GM19452 (cell line): ENCODE measurements around the gene GFRA4.

ENCODE experiments used
- ATAC-seq: cut with Tn5 transposase; IDR thresholded peaks from one replicate; pipeline ENCODE4 v1.9.1; 2021; ENCODE audit not compliant: unreplicated experiment

Gene GFRA4

DNA sequence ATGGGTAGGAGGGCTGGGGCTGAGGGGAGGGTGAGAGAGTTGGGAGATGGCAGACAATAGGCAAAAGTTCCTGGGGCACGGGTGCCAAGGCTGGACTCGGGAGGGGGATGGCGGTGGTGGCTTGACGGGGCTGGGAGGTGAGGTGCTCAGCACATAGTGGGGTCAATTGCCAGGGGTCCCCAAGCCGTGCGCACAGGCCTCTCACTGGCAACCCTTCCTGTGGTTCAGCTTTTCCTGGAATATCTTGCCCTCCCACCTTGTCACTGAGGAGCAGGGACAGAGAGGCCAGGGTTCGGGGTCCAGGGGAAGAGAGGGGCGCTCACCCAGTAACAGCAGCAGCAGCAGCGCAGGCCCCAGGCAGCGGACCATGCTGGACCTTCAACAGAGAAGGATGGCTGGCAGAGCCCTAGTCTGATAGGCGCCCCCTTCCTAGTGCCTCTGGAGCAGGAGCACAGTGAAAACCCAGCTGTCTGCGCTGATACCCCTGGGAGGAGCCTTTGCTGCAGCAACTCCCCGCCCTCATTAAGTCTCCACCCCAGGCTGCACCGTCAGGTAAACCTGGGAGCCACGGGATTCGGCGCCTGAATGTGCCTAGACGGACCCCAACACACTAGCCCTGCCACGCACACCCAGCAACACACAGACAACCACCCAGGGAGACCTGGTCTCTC is at the start of gene GFRA4:
TSS of gene GFRA4 (minus strand) at position 369 of the 671 bp plus-strand sequence. CDS start at position 369, 0 bp downstream.
- no peak for ATAC-seq

DNA sequence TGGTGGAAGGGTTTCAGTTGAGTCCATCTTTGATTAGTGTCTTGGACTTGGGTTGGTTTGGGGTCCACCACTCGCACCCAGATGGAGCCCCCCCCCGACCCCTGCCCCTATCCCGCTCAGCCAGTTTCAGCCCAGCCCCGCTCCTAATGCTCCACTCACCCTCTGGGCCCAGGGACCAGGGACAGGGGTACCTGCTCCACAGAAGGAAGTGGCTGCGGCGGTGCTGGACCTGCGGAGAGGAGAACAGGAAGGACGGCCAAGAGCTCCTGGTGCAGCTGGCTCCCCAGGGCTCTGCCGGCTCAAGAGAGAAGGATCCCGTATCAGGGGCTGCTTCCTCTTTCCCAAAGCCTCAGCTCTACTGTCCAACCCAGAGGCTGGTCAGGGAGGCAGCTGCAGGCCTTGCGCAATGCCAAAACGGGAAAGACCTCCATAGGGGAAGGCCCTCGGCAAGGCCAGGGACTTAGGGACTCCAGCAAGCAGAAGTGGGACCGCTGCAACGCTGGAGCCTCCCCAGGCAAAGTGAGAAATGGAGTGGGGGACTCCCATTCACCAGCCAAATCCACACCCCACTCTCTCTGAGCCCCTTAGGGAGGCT is 49.2 kb upstream of the GFRA4 start, which contains the start of gene SIGLEC1:
TSS of gene SIGLEC1 (minus strand) at position 322 of the 595 bp plus-strand sequence. CDS start 5,472 bp downstream, outside the sequence.
- no peak for ATAC-seq

GRCh38 chr20:3711484-3711941 is 48.3 kb upstream of the GFRA4 start:
- ATAC-seq = no peak

DNA sequence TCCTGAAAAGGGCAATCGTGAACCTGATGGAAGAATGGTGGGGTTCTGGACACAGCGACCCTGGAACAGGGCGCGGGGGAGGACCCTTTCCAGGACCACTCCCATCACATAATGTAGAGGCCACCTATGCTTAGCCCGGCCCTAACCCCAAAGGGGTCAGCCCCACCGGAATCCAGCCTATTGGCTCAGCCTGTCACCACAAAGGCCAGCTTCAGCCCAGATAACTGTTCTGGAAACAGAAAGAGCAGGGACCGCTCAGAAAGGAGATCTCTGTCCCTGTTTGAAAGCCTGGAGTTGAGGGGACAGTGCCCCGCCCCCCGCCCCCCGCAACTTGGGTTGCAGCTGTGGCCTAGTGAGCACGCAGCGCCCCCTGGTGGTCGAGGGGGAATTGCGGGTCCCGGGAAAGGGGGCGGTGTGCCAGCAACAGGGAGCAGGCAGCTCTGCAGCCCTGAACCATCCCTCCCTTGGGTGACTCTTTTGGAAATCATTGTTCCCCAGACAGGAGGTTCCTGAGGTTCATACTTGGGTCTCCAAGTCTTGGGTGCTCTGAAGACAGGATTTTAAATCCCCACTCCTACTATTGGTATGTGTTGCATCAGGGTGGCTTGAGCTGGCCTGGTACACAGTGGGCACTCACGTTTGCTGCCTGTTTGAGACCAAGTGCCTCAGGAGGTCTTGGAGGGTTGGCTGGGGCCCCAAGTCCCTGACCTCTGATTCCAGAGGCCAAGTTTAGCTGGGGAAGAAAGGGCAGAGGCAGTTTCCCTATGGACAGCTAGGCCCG is 47.7 kb upstream of the GFRA4 start:
- ATAC-seq = no peak

DNA sequence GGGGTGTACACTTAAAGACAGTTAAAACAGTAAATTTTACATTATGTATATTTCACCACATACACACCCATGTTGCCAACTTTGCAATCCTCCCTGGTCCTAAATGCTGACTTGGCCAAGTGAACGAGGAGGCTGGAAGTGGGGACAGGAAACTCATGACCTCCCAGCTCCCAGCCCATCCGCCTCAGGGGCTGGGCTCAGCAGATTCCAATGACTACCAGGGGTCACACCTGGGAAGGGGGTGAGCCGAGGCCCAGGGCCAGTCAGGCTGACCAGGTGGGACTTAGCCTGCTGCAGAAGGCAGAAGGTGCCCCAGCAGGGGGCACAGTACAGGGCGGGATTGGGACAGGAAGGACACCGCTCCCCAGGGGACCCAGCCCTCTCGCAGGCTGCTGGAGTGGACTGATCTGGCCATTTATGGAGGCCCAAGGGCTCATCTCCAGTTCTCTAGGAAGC is 46.8 kb upstream of the GFRA4 start:
- ATAC-seq = no peak

- ATAC-seq = no peak
Observed at GRCh38 chr20:3707508-3707899, 44.3 kb upstream of the GFRA4 start.

GRCh38 chr20:3706774-3707507 is 43.7 kb upstream of the GFRA4 start:
- no peak for ATAC-seq

DNA sequence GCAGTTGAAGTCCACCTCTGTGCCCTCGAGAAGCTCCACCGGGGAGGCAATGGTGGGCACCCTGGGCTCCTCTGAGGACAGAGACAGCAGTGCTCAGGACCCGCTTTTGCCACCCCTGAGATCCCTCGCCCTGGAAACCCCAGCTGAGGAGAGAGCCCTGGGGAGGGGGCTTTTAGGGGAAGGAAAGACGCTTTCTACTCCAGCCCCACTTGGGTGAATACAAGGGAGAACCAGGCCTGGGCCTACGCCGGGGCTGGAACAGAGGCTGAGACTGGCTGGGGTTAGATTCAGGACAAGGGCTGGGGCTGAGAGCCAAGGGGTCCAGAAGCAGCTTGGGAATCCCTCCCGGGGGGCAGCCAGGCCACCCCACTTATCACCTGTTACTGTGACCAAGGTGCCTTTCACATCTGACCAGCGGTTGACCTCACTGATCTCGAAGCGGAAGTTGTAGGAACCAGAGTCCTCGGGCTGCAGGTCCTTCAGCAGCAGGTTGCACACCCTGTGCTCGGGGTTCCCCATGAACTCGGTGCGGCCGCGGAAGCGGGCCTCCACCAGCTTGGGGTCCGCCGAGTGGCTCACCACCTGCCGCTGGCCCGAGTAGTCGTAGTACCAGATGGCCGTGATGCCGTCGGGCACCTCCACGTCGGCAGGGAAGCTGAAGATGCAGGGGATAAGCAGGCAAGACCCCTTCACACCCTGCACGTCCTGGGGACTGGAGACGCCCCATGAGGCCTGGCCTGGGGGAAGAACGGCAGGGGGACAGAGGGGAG is 43.0 kb upstream of the GFRA4 start:
- ATAC-seq = no peak

DNA sequence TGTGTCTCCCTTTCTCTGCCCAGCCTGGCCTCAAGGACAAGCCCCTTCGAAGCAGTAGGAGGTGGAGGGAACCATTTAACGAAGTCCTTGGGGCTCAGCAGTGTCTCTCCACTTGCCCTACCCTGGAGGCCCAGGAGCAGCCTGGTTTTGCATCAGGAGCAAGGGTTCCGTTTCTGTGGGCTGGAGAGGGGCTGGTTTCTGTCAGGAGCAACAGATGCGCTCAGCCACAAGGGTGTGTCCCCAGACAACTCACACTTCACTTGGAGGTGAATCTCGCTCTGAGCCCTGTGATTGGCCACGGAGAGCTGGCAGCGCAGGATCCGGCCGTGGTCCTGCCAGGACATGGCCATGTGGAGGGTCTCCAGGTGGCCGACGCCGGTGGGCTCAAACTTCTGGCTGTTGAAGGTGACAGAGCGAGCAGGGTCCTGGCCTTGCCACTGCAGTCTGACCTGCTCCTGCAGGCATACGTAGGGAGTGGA is 42.3 kb upstream of the GFRA4 start:
- ATAC-seq = no peak

GRCh38 chr20:3704087-3704486 is 40.9 kb upstream of the GFRA4 start:
- no peak for ATAC-seq

DNA sequence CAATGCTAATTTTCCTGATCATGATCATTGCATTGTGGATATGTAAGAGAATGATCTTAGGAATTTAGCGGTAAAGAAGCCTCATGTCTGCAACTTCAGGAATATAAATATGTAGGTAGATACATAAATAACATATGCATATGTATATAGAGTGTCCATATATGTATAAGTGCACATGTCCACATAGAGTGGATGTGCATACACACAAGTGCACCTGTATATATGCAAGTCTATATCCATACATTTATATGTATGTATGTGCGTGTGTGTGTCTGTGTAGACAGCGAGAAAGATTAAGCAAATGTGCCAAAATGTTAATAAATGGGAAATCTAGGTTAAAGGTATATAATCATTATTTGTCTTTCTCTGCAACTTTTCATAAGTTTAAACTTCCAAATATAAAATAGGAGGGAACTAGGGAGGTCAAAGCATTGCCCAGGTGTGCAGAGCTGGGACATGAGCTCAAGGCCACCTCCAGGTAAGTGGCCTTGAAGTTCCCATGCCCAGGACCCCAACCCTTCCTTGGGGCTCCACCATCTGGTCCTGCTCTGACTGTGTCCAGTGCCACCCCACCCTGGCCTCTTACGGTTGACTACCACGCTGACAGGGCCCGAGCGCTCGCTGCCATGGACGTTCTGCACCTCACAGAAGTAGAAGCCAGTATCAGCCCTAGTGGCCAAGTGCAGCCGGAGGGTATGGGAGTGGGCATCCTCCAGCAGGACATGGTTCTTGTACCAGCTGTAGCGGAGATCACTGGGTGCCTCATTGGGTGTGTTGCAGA is 39.6 kb upstream of the GFRA4 start:
- ATAC-seq = no peak

- ATAC-seq = no peak
Observed at GRCh38 chr20:3701061-3701998, 38.1 kb upstream of the GFRA4 start.

DNA sequence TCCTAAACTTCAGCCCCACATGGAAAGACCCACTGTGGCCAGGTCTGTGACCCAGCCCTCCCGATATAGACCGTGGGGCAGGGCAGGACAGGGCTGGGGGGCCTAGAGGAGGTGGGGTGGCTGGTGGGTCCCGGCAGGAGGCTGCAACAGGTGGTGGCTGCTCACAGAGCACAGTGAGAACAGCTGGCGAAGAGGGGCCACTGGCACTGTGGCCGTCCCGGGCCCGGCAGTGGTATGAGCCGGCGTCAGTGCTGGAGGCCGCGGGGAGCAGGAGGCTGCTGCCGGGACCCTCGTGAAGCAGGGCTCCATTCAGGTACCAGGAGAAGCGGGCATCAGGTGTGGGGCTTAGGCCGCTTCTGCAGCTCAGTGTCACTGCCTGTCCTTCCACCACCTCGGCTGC is 35.8 kb upstream of the GFRA4 start:
- no peak for ATAC-seq

- ATAC-seq = no peak
Observed at GRCh38 chr20:3698591-3699001, 35.4 kb upstream of the GFRA4 start.

DNA sequence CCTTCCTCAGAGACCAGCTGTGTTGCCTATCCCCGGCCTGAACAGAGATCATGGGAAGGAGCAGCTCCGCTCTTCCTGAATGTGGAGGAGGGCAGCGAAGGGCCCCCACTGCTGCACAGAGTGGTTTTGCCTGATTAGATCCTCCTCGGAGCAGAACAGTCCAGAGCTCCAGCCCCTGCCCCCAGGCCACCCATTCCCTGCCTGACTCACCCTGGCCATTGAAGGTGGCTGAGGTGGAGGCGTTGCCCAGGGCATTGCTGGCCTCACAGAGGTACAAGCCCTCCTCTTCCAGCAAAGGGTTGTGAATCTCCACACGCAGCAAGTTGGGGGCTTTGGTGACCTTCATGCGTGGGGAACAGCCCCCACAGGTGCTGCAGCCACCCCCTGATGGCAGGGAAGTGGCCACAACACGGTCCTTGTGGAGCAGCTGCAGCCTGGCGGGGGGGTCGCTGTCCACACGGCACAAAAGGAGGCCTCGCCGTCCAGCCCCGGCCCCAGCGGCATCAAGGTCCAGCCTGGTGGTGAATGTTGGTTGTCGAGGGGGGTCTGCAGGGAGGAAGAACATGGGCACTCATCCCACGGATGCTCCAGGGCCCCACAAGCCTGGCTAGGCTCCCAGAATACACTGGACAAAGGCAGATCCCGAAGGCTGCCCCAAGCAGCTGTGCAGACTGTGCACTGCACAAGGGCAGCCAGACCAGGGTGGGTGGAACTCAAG is 34.5 kb upstream of the GFRA4 start:
- ATAC-seq = no peak

GRCh38 chr20:3696745-3697587 is 33.8 kb upstream of the GFRA4 start:
- ATAC-seq = no peak

DNA sequence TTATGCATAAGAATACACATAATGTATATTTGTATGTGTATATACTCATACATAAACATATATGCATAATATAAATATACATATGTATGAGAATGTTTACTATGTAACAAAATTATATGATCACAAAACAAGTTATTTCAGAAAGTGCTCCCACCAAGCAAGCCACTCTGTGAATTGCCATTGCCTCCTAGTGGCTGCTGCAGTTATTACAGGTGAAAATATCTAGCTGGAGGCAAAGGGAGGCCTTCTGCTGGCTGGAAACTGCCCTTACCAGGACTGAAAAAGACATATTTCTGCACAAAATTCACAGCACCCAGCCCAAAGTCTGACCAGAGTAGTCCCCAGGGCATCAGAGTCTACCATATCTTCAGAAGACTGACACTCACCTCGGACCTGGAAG is 33.0 kb upstream of the GFRA4 start:
- no peak for ATAC-seq
